Hematopoietic multipotent progenitor cell treated with erythropoietin and hydrocortisone succinate and interleukin-3 and kit ligand, for 6 days (in vitro differentiated cells): ENCODE data around the gene ATP2C1.

Source experiments
- DNase-seq: peaks from one replicate; pipeline ENCODE4 v3.0.0-alpha.2; 2015

The ATP2C1 gene

GRCh38 chr3:130894986-130895280, 1.0 kb downstream of the ATP2C1 start:
- DNase-seq = peak; percentile 21

GRCh38 chr3:130895690-130896488, 2.0 kb downstream of the ATP2C1 start:
- peak; percentile 74 for DNase-seq

GRCh38 chr3:130897316-130897715, 3.4 kb downstream of the ATP2C1 start:
- DNase-seq = no peak

- no peak for DNase-seq
Measured at GRCh38 chr3:130900959-130901358, 7.1 kb downstream of the ATP2C1 start.

- DNase-seq = no peak
Measured at GRCh38 chr3:130901463-130902204, 7.8 kb downstream of the ATP2C1 start.

- DNase-seq = no peak
Measured at GRCh38 chr3:130903412-130903908, 9.6 kb downstream of the ATP2C1 start.

- peak; percentile 57 for DNase-seq
Measured at GRCh38 chr3:130904491-130904890, 10.6 kb downstream of the ATP2C1 start.

- no peak for DNase-seq
Measured at GRCh38 chr3:130905551-130905950, 11.7 kb downstream of the ATP2C1 start.

GRCh38 chr3:130906374-130906995, 12.6 kb downstream of the ATP2C1 start:
- DNase-seq = peak; percentile 41

GRCh38 chr3:130907500-130907899, 13.6 kb downstream of the ATP2C1 start:
- DNase-seq = no peak

GRCh38 chr3:130907966-130908365, 14.1 kb downstream of the ATP2C1 start:
- no peak for DNase-seq

GRCh38 chr3:130915567-130916292, 21.8 kb downstream of the ATP2C1 start:
- DNase-seq = no peak

- no peak for DNase-seq
Measured at GRCh38 chr3:130916507-130917167, 22.8 kb downstream of the ATP2C1 start.

- DNase-seq = peak; percentile 28
Measured at GRCh38 chr3:130918328-130918727, 24.4 kb downstream of the ATP2C1 start.

GRCh38 chr3:130925628-130926027, 31.7 kb downstream of the ATP2C1 start:
- DNase-seq = peak; percentile 47

- peak; percentile 24 for DNase-seq
Measured at GRCh38 chr3:130926504-130926903, 32.6 kb downstream of the ATP2C1 start.

- peak; percentile 32 for DNase-seq
Measured at GRCh38 chr3:130929804-130930203, 35.9 kb downstream of the ATP2C1 start.

GRCh38 chr3:130932979-130933378, 39.1 kb downstream of the ATP2C1 start:
- no peak for DNase-seq

GRCh38 chr3:130933801-130934345, 40.0 kb downstream of the ATP2C1 start:
- DNase-seq = no peak

- no peak for DNase-seq
Measured at GRCh38 chr3:130934442-130935089, 40.7 kb downstream of the ATP2C1 start.

GRCh38 chr3:130935761-130936492, 42.0 kb downstream of the ATP2C1 start:
- DNase-seq = no peak
